Activated CD4-positive, alpha-beta T cell treated with anti-CD3 and anti-CD28 coated beads, Interleukin-2, amount 50 U/mL, for 1 hour (primary cell): ENCODE measurements around the gene EDC3.
"Not testable (repeated sequence)": the region's sequence is repeated elsewhere in the genome, so short reads cannot be mapped to it uniquely, and the experiment has no call there.

Experiments used
- DNase-seq: peaks from one replicate; pipeline ENCODE4 v3.0.0-alpha.2; 2020

The EDC3 gene

GRCh38 chr15:74709892-74710291 is 14.1 kb upstream of the EDC3 start:
- DNase-seq, result no peak

GRCh38 chr15:74709011-74709410 is 13.2 kb upstream of the EDC3 start:
- DNase-seq, result no peak

GRCh38 chr15:74696808-74697207 is 984 bp upstream of the EDC3 start:
- no peak for DNase-seq

GRCh38 chr15:74696398-74696729 is 540 bp upstream of the EDC3 start:
- no peak for DNase-seq

- DNase-seq, result no peak
These were observed 3.5 kb downstream of the EDC3 start for GRCh38 chr15:74692327-74692726.

- DNase-seq, result no peak
These were observed 12.1 kb downstream of the EDC3 start for GRCh38 chr15:74683758-74684157.

GRCh38 chr15:74682954-74683353 is 12.9 kb downstream of the EDC3 start:
- no peak for DNase-seq

- no peak for DNase-seq
These were observed 15.4 kb downstream of the EDC3 start for GRCh38 chr15:74680456-74680855.

GRCh38 chr15:74676801-74677200 is 19.0 kb downstream of the EDC3 start:
- no peak for DNase-seq

GRCh38 chr15:74674161-74674560 is 21.7 kb downstream of the EDC3 start:
- DNase-seq, result no peak

GRCh38 chr15:74669627-74670026 is 26.2 kb downstream of the EDC3 start:
- no peak for DNase-seq

GRCh38 chr15:74667975-74668374 is 27.8 kb downstream of the EDC3 start:
- DNase-seq, result no peak

- DNase-seq, result no peak
These were observed 31.2 kb downstream of the EDC3 start for GRCh38 chr15:74664670-74665069.

- no peak for DNase-seq
These were observed 31.7 kb downstream of the EDC3 start for GRCh38 chr15:74664028-74664616.

- DNase-seq, result no peak
These were observed 32.4 kb downstream of the EDC3 start for GRCh38 chr15:74663303-74664027.

- no peak for DNase-seq
These were observed 33.6 kb downstream of the EDC3 start for GRCh38 chr15:74662064-74662860.

GRCh38 chr15:74661280-74661679 is 34.5 kb downstream of the EDC3 start:
- not testable (repeated sequence) for DNase-seq

GRCh38 chr15:74657846-74658245 is 38.0 kb downstream of the EDC3 start:
- DNase-seq, result no peak

GRCh38 chr15:74656935-74657535 is 38.8 kb downstream of the EDC3 start:
- DNase-seq, result no peak

GRCh38 chr15:74655424-74655823 is 40.4 kb downstream of the EDC3 start:
- DNase-seq, result no peak

GRCh38 chr15:74653426-74654102 is 42.3 kb downstream of the EDC3 start:
- DNase-seq, result no peak

GRCh38 chr15:74651242-74651741 is 44.5 kb downstream of the EDC3 start:
- DNase-seq, result no peak
